ENCODE results near the gene RNASE11. TPM values are rescaled to one million over a fixed set of nuclear protein-coding genes. Genes with fewer than 3 reads are reported as not detected.

The RNASE11 gene
- total RNA-seq, 5 donors from 2014 or later (not counting 1 experiment from before 2014, with no cell fraction given), result not detected

DNA sequence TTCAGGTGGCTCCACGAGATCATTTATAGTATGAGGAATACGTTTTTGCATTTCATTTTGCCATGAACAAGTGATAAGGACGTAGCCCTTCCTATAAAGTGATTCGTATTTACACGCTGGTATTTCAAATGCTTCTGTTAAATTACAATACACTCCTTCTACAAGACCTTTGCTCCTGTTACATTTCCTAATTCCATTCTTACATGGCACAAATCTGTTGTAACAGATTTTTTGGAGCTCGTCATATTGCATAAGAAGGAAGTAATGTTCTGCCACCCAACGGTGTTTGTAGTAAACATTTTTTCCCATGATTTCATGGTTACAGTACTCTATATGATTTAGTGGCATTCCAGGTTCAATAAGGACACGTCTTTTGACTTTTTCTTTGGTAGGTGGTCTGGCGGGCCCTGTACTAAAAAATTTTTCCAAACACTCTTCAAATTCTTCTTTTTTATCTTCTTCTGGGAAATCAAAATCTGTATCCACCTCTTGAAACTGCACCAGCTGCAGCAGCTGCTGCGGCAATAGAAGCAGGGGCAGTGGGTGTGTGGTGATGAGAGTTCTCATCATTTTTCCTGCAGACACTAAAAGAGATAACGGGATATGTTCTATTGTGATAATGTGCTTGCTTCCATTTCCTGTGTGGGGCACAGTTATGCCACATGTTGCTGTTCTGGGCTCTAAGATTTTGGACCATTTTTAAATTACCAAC, 31.1 kb downstream of the RNASE11 start:
- Histone ChIP-seq H3K27me3 (replicated peaks in 1 of 2; ENCODE audit: control insufficient read depth in 2 of 2, extremely low read depth in 1 of 2, insufficient read depth in 2 of 2, low read length in 1 of 2) (no peaks in the 10 kb centered on the region), H3K9me3 (no peaks in the 10 kb centered on the region), H3K36me3 (ENCODE audit: control insufficient read depth in 2 of 2, extremely low read depth in 1 of 2, insufficient read depth in 1 of 2, low read length in 1 of 2) (no peaks in the 10 kb centered on the region), H3K4me3 (ENCODE audit: control insufficient read depth in 1 of 2, extremely low read depth in 1 of 2, low read length in 1 of 2) (no peak overlapping the region), H3K4me1 (ENCODE audit: control insufficient read depth in 1 of 2, extremely low read depth in 1 of 2, insufficient read depth in 2 of 2, low read length in 2 of 2) (no peaks in the 10 kb centered on the region), H3K27ac (ENCODE audit: low read length) (no peak overlapping the region)
- DNase-seq (no peak), ATAC-seq (replicated peaks in 1 of 4) (no peak)
- ChIA-PET POLR2A (no interaction called here), CTCF (no interaction called here)
- H3K27ac Mint-ChIP-seq, result no peak overlapping the region
- H3K36me3 Mint-ChIP-seq, result no peaks in the 10 kb centered on the region
- 100% methylated on average over 1 of the region's 11 CpGs for WGBS (ENCODE audit: insufficient coverage)
- H3K27me3 Mint-ChIP-seq, result peaks cover 5 to 7% of the 10 kb centered on the region in 2 donors
- H3K4me1 Mint-ChIP-seq, result no peaks in the 10 kb centered on the region
- no peaks in the 10 kb centered on the region for H3K9me3 Mint-ChIP-seq
- no peak overlapping the region for H3K4me3 Mint-ChIP-seq

DNA sequence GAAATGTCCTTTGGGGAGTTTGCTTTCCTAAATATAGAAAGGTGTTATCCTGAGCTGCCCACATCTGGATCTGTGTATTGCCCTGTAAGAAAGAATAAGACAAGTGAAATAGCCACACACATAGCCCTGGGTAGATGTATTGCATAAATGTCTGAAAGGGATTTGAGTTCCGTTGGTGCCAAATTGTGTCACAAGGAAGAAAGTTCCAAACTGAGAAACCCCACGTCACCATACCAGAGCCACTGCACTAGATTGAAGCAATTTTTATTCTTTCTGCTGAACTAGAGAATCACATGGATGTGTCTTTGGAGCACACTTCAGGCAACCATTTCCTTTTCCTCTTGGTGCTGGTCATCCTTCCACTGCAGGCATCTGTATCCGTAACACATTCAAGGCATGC, 32.0 kb downstream of the RNASE11 start:
- Mint-ChIP-seq H3K9me3 (no peaks in the 10 kb centered on the region), H3K27me3 (peaks cover 2 to 7% of the 10 kb centered on the region in 2 donors), H3K36me3 (no peaks in the 10 kb centered on the region), H3K4me3 (no peak overlapping the region), H3K4me1 (no peaks in the 10 kb centered on the region), H3K27ac (no peak overlapping the region)
- no peak overlapping the region for H3K27ac ChIP-seq (ENCODE audit: low read length)
- ChIA-PET CTCF (no interaction called here), POLR2A (no interaction called here)
- no peak for DNase-seq
- H3K9me3 ChIP-seq, result no peaks in the 10 kb centered on the region
- H3K4me3 ChIP-seq (ENCODE audit: control insufficient read depth in 1 of 2, extremely low read depth in 1 of 2, low read length in 1 of 2), result no peak overlapping the region
- no CpG with 5 or more reads among the region's 3 CpGs for WGBS (ENCODE audit: insufficient coverage)
- no peaks in the 10 kb centered on the region for H3K36me3 ChIP-seq (ENCODE audit: control insufficient read depth in 2 of 2, extremely low read depth in 1 of 2, insufficient read depth in 1 of 2, low read length in 1 of 2)
- H3K27me3 ChIP-seq (replicated peaks in 1 of 2; ENCODE audit: control insufficient read depth in 2 of 2, extremely low read depth in 1 of 2, insufficient read depth in 2 of 2, low read length in 1 of 2), result no peaks in the 10 kb centered on the region
- ATAC-seq (replicated peaks in 1 of 4), result no peak
- H3K4me1 ChIP-seq (ENCODE audit: control insufficient read depth in 1 of 2, extremely low read depth in 1 of 2, insufficient read depth in 2 of 2, low read length in 2 of 2), result no peaks in the 10 kb centered on the region

DNA sequence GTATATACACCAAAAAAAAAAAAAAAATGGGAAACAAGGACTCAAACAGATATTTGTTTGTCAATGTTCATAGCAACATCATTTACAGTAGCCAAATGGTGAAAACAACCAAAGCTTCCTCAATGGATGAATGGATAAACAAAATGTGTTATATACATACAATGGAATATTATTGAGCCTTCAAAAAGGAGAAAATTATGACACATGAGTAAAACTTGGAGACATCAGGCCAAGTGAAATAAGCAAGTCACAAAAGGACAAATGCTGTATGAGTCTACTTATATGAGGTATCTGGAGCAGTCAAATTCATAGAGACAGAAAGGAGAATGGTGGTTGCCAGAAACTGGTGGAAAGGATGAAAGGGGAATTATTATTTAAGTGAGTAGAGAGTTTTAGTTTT, 34.8 kb downstream of the RNASE11 start:
- no peaks in the 10 kb centered on the region for H3K36me3 ChIP-seq (ENCODE audit: control insufficient read depth in 2 of 2, extremely low read depth in 1 of 2, insufficient read depth in 1 of 2, low read length in 1 of 2)
- H3K27ac ChIP-seq (ENCODE audit: low read length), result no peak overlapping the region
- POLR2A ChIA-PET, result no interaction called here
- H3K4me1 ChIP-seq (ENCODE audit: control insufficient read depth in 1 of 2, extremely low read depth in 1 of 2, insufficient read depth in 2 of 2, low read length in 2 of 2), result no peaks in the 10 kb centered on the region
- Mint-ChIP-seq H3K36me3 (peaks cover 4% of the 10 kb centered on the region), H3K27me3 (peaks cover 2 to 5% of the 10 kb centered on the region in 2 donors), H3K4me1 (no peaks in the 10 kb centered on the region), H3K9me3 (no peaks in the 10 kb centered on the region), H3K4me3 (no peak overlapping the region), H3K27ac (no peak overlapping the region)
- H3K9me3 ChIP-seq, result no peaks in the 10 kb centered on the region
- CTCF ChIA-PET, result no interaction called here
- no peak for ATAC-seq (replicated peaks in 1 of 4)
- DNase-seq, result no peak
- H3K4me3 ChIP-seq (ENCODE audit: control insufficient read depth in 1 of 2, extremely low read depth in 1 of 2, low read length in 1 of 2), result no peak overlapping the region
- H3K27me3 ChIP-seq (replicated peaks in 1 of 2; ENCODE audit: control insufficient read depth in 2 of 2, extremely low read depth in 1 of 2, insufficient read depth in 2 of 2, low read length in 1 of 2), result no peaks in the 10 kb centered on the region

DNA sequence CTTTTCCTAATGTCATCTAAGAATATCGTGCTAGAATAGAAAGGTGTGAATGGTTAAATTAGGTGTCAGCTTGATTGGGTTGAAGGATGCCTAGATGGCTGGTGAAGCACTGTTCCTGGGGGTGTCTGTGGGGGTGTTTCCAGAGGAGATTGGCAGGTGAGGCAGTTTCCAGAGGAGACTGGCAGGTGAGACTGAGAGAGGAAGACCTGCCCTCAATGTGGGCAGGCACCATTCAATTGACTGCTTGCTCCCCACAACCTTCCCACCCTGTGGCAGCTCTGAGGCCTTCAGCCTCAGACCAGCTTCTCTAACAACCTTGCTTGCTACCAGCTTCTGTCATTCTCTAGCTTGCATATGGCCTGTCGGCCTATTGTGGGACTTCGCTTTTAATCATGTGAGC, 36.2 kb downstream of the RNASE11 start:
- Mint-ChIP-seq H3K9me3 (no peaks in the 10 kb centered on the region), H3K27ac (no peak overlapping the region), H3K4me3 (no peak overlapping the region), H3K4me1 (no peaks in the 10 kb centered on the region), H3K36me3 (peaks cover 4% of the 10 kb centered on the region), H3K27me3 (peaks cover 3 to 4% of the 10 kb centered on the region in 2 donors)
- Histone ChIP-seq H3K9me3 (no peaks in the 10 kb centered on the region), H3K4me1 (ENCODE audit: control insufficient read depth in 1 of 2, extremely low read depth in 1 of 2, insufficient read depth in 2 of 2, low read length in 2 of 2) (no peaks in the 10 kb centered on the region), H3K4me3 (ENCODE audit: control insufficient read depth in 1 of 2, extremely low read depth in 1 of 2, low read length in 1 of 2) (no peak overlapping the region), H3K27ac (ENCODE audit: low read length) (no peak overlapping the region), H3K36me3 (ENCODE audit: control insufficient read depth in 2 of 2, extremely low read depth in 1 of 2, insufficient read depth in 1 of 2, low read length in 1 of 2) (no peaks in the 10 kb centered on the region), H3K27me3 (replicated peaks in 1 of 2; ENCODE audit: control insufficient read depth in 2 of 2, extremely low read depth in 1 of 2, insufficient read depth in 2 of 2, low read length in 1 of 2) (no peaks in the 10 kb centered on the region)
- ChIA-PET CTCF (no interaction called here), POLR2A (no interaction called here)
- ATAC-seq (replicated peaks in 1 of 4) (no peak), DNase-seq (no peak)
- 100% methylated on average over 1 of the region's 3 CpGs for WGBS (ENCODE audit: insufficient coverage)

DNA sequence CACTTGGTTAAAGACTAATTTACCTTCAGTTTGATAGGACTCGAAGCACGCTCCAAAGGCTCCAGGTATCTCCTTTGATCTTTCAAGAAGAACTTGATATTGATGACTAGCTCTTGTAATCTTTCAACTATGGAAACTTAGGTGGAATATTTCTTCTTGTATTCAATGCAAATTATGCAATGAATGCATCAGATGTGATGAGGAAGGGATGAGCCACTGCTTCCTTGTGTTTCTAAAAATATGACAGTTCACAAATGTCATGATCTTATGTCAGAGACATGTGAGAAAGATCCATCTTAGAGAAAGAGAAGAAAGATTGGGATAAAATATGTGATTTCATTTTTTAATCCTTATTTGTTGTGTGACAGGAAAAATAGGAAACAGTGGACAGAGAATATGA, 36.9 kb downstream of the RNASE11 start:
- DNase-seq (no peak), ATAC-seq (replicated peaks in 1 of 4) (no peak)
- Histone ChIP-seq H3K27ac (ENCODE audit: low read length) (no peak overlapping the region), H3K4me1 (ENCODE audit: control insufficient read depth in 1 of 2, extremely low read depth in 1 of 2, insufficient read depth in 2 of 2, low read length in 2 of 2) (no peaks in the 10 kb centered on the region), H3K9me3 (no peaks in the 10 kb centered on the region), H3K36me3 (ENCODE audit: control insufficient read depth in 2 of 2, extremely low read depth in 1 of 2, insufficient read depth in 1 of 2, low read length in 1 of 2) (no peaks in the 10 kb centered on the region), H3K27me3 (replicated peaks in 1 of 2; ENCODE audit: control insufficient read depth in 2 of 2, extremely low read depth in 1 of 2, insufficient read depth in 2 of 2, low read length in 1 of 2) (no peaks in the 10 kb centered on the region), H3K4me3 (ENCODE audit: control insufficient read depth in 1 of 2, extremely low read depth in 1 of 2, low read length in 1 of 2) (no peak overlapping the region)
- ChIA-PET POLR2A (no interaction called here), CTCF (no interaction called here)
- Mint-ChIP-seq H3K4me3 (no peak overlapping the region), H3K9me3 (no peaks in the 10 kb centered on the region), H3K27ac (no peak overlapping the region), H3K4me1 (no peaks in the 10 kb centered on the region), H3K27me3 (peaks cover 3 to 9% of the 10 kb centered on the region in 2 donors), H3K36me3 (peaks cover 4% of the 10 kb centered on the region)
- no CpG with 5 or more reads among the region's 2 CpGs for WGBS (ENCODE audit: insufficient coverage)

DNA sequence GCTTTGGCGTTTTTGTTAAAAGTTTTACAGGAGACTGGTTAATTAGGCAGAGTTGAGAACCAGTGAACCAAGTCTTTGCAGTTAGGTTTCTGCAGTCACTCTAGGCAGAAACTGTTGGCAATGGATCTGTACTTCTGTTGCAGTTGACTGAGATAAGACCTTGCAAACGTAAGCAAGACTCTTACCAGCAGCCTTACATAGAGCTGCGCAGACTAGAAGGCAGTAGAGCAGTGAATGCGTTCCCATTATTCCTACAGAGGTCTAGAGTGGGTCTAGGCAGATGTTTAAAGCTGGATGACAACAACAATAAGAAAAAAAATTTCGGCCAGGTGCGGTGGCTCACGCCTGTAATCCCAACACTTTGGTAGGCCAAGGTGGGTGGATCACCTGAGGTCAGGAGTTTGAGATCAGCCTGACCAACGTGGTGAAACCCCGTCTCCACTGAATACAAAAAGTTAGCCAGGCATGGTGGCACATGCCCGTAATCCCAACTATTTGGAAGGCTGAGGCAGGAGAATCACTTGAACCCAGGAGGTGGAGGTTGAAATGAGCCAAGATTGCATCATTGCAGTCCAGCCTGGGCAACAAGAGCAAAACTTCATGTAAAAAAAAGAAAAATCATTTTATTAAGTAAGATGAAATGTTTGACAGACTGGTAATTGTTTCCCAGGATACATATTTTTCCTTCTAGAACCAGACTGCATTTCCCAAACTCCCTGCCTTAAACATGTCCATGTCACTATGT, 39.2 kb downstream of the RNASE11 start:
- CTCF ChIA-PET, result no interaction called here
- 86% methylated on average over 6 of the region's 10 CpGs for WGBS (ENCODE audit: insufficient coverage)
- no peak for ATAC-seq (replicated peaks in 1 of 4)

More for the DNA sequence above, 39.2 kb downstream of the RNASE11 start:
- Mint-ChIP-seq H3K4me1 (no peaks in the 10 kb centered on the region), H3K27ac (no peak overlapping the region), H3K4me3 (no peak overlapping the region), H3K27me3 (peaks cover 7 to 20% of the 10 kb centered on the region in 2 donors), H3K9me3 (no peaks in the 10 kb centered on the region), H3K36me3 (peaks cover 4% of the 10 kb centered on the region)
- POLR2A ChIA-PET, result no interaction called here
- no peak for DNase-seq
- no peaks in the 10 kb centered on the region for H3K36me3 ChIP-seq (ENCODE audit: control insufficient read depth in 2 of 2, extremely low read depth in 1 of 2, insufficient read depth in 1 of 2, low read length in 1 of 2)
- no peaks in the 10 kb centered on the region for H3K4me1 ChIP-seq (ENCODE audit: control insufficient read depth in 1 of 2, extremely low read depth in 1 of 2, insufficient read depth in 2 of 2, low read length in 2 of 2)
- H3K4me3 ChIP-seq (ENCODE audit: control insufficient read depth in 1 of 2, extremely low read depth in 1 of 2, low read length in 1 of 2), result no peak overlapping the region
- H3K27me3 ChIP-seq (replicated peaks in 1 of 2; ENCODE audit: control insufficient read depth in 2 of 2, extremely low read depth in 1 of 2, insufficient read depth in 2 of 2, low read length in 1 of 2), result no peaks in the 10 kb centered on the region
- H3K9me3 ChIP-seq, result no peaks in the 10 kb centered on the region
- H3K27ac ChIP-seq (ENCODE audit: low read length), result no peak overlapping the region
